Body of pancreas (tissue), 4 donors: Measurements from ENCODE around the gene GRAP2. TPM values are rescaled to one million over a fixed set of nuclear protein-coding genes. Genes with fewer than 3 reads are reported as not detected.
A peak's percentile ranks its signal among the peaks of the same experiment; 100 is the strongest.

ENCODE experiments used
- ATAC-seq: fragments of 150-250 bp; one replicate; pipeline ENCODE4 v1.9.1; 2016
- DNase-seq, 4 donors: peaks; one replicate each; pipeline ENCODE4 v3.0.0-alpha.2; 2019
- H3K27ac ChIP-seq, 4 donors: fragments of 200-600 bp; sonication (generic); 1 replicate in 3 of 4; 2 replicates in 1 of 4; pipeline versions ENCODE4 v1.5.1 to v1.6.1; 2016 to 2019; ENCODE audit warnings: mild to moderate bottlenecking in 1 of 4, mixed read lengths in 1 of 4, moderate library complexity in 1 of 4
- H3K27me3 ChIP-seq, 2 donors: fragments of 200-600 bp; sonication (generic); one replicate each; pipeline ENCODE4 v1.6.0; 2016; ENCODE audit warnings: mild to moderate bottlenecking in 1 of 2
- H3K36me3 ChIP-seq, 2 donors: fragments of 200-600 bp; sonication (generic); replicated peaks in 1 of 2; 2 replicates each; pipeline ENCODE4 v1.5.1; 2016; ENCODE audit warnings: low read depth in 2 of 2; ENCODE audit not compliant: insufficient read depth in 1 of 2
- H3K4me1 ChIP-seq: fragments of 200-600 bp; sonication (generic); one replicate; pipeline ENCODE4 v1.6.0; 2016
- H3K4me3 ChIP-seq, 2 donors: fragments of 200-600 bp; sonication (generic); 1 replicate in 1 of 2; 2 replicates in 1 of 2; pipeline ENCODE4 v1.5.1; 2016 to 2019
- H3K9me3 ChIP-seq, 3 donors: fragments of 200-600 bp; sonication (generic); 1 replicate in 2 of 3; 2 replicates in 1 of 3; pipeline ENCODE4 v1.5.1; 2016
- POLR2A ChIP-seq, 3 donors: fragments of 450-650 bp; IDR thresholded peaks; one replicate each; pipeline ENCODE4 v1.6.1; 2016; ENCODE audit warnings: antibody characterized with exemption in 3 of 3, mild to moderate bottlenecking in 2 of 3
- WGBS, 2 donors: methylation state at CpG; one replicate each; pipeline ENCODE4 v1.1.5; 2017; 5-methylcytosine and 5-hydroxymethylcytosine counted together
- intact Hi-C: fragments of 100-400 bp; cut with DNase I; formaldehyde crosslinking; loops from one replicate; pipeline ENCODE4 v1.15.1; 2023
- total RNA-seq, 2 donors: library from RNA; depleted of rRNA; stranded (reverse); fragments of >200 nt; gene quantifications; one replicate each; pipeline ENCODE4 v1.1.0, GENCODE V29; 2016
- TF ChIP-seq, protein P1 (sequence below), 7 experiments: fragments of 450-650 bp in 4 of 7; fragments of 200-600 bp in 3 of 7; sonication (generic) in 3 of 7; IDR thresholded peaks; one replicate each; pipeline ENCODE4 v1.5.1; 2016 to 2019; ENCODE audit warnings: antibody characterized with exemption in 7 of 7

GRAP2 gene
- total RNA-seq, 2 donors from 2014 or later: 0.78 to 0.99 TPM

- Histone ChIP-seq H3K27me3 (no peaks in the 10 kb centered on the region), H3K4me1 (peaks cover 4% of the 10 kb centered on the region), H3K9me3 (no peaks in the 10 kb centered on the region), H3K4me3 (no peak overlapping the region), H3K36me3 (no peaks in the 10 kb centered on the region), H3K27ac (no peak overlapping the region)
- WGBS, 2 donors: 54 to 59% methylated on average over 5 of the region's 5 CpGs
- DNase-seq (no peak), ATAC-seq (no peak)
- intact Hi-C loops: no loop called here
- TF ChIP-seq POLR2A (IDR thresholded peaks at IDR 0.05): no peak
- TF ChIP-seq, protein P1, sequence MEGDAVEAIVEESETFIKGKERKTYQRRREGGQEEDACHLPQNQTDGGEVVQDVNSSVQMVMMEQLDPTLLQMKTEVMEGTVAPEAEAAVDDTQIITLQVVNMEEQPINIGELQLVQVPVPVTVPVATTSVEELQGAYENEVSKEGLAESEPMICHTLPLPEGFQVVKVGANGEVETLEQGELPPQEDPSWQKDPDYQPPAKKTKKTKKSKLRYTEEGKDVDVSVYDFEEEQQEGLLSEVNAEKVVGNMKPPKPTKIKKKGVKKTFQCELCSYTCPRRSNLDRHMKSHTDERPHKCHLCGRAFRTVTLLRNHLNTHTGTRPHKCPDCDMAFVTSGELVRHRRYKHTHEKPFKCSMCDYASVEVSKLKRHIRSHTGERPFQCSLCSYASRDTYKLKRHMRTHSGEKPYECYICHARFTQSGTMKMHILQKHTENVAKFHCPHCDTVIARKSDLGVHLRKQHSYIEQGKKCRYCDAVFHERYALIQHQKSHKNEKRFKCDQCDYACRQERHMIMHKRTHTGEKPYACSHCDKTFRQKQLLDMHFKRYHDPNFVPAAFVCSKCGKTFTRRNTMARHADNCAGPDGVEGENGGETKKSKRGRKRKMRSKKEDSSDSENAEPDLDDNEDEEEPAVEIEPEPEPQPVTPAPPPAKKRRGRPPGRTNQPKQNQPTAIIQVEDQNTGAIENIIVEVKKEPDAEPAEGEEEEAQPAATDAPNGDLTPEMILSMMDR (IDR thresholded peaks at IDR 0.05): no peak
These were observed 73.2 kb downstream of the GRAP2 start for GRCh38 chr22:39974065-39974464.

- WGBS, 2 donors: 68 to 74% methylated on average over 6 of the region's 6 CpGs
- no peaks in the 10 kb centered on the region for H3K27me3 ChIP-seq
- intact Hi-C loops: no loop called here
These were observed 78.2 kb downstream of the GRAP2 start for GRCh38 chr22:39979048-39979447.

DNA sequence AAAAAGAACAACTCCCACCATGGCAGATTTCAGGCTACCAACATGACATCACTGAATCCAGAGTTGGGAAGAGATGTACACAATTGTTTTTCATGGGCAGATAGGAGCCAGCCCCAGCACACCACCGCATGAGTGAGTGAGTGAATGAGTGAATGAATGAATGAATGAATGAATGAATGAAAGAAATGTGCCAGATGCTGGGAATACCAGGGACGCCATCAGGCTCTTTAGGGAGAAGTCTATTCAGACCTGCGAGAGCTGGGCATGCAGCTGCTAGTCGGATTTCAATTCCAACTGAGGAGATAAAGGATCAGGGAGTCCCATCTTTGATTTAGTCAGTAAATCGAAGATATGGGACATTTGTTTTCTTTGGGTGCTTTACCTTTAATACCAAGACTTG lies 78.6 kb downstream of the GRAP2 start:
- no peak for TF ChIP-seq POLR2A (IDR thresholded peaks at IDR 0.05)
- TF ChIP-seq, protein P1 (IDR thresholded peaks at IDR 0.05): no peak
- no peaks in the 10 kb centered on the region for H3K36me3 ChIP-seq
- 81 to 88% methylated on average over 5 of the region's 5 CpGs for WGBS, 2 donors
- no peaks in the 10 kb centered on the region for H3K4me1 ChIP-seq
- no peak for DNase-seq
- no peaks in the 10 kb centered on the region for H3K9me3 ChIP-seq
- no peak overlapping the region for H3K4me3 ChIP-seq
- no peaks in the 10 kb centered on the region for H3K27me3 ChIP-seq
- ATAC-seq: no peak
- intact Hi-C loops: no loop called here
- H3K27ac ChIP-seq: no peak overlapping the region

More at GRCh38 chr22:39979048-39979447, 78.2 kb downstream of the GRAP2 start:
- DNase-seq: no peak
- no peaks in the 10 kb centered on the region for H3K9me3 ChIP-seq
- no peaks in the 10 kb centered on the region for H3K4me1 ChIP-seq
- no peak overlapping the region for H3K4me3 ChIP-seq
- TF ChIP-seq POLR2A (IDR thresholded peaks at IDR 0.05): no peak
- TF ChIP-seq, protein P1 (IDR thresholded peaks at IDR 0.05): no peak
- no peaks in the 10 kb centered on the region for H3K36me3 ChIP-seq
- no peak overlapping the region for H3K27ac ChIP-seq
- ATAC-seq: no peak

GRCh38 chr22:39980596-39980995 lies 79.7 kb downstream of the GRAP2 start:
- H3K27ac ChIP-seq: no peak overlapping the region
- no peak overlapping the region for H3K4me3 ChIP-seq
- DNase-seq (no peak), ATAC-seq (peak; percentile 12)
- H3K9me3 ChIP-seq: no peaks in the 10 kb centered on the region
- TF ChIP-seq, protein P1 (IDR thresholded peaks at IDR 0.05): no peak
- TF ChIP-seq POLR2A (IDR thresholded peaks at IDR 0.05): no peak
- no peaks in the 10 kb centered on the region for H3K4me1 ChIP-seq
- no peaks in the 10 kb centered on the region for H3K36me3 ChIP-seq
- intact Hi-C loops: no loop called here
- H3K27me3 ChIP-seq: no peaks in the 10 kb centered on the region
- 77 to 83% methylated on average over 6 of the region's 6 CpGs for WGBS, 2 donors

- no peaks in the 10 kb centered on the region for H3K27me3 ChIP-seq
- no peaks in the 10 kb centered on the region for H3K9me3 ChIP-seq
- no peaks in the 10 kb centered on the region for H3K4me1 ChIP-seq
- ATAC-seq: no peak
- no peak overlapping the region for H3K27ac ChIP-seq
- intact Hi-C loops: no loop called here
- WGBS, 2 donors: 92 to 93% methylated on average over 4 of the region's 4 CpGs
- DNase-seq: no peak
- no peaks in the 10 kb centered on the region for H3K36me3 ChIP-seq
- no peak overlapping the region for H3K4me3 ChIP-seq
- TF ChIP-seq POLR2A (IDR thresholded peaks at IDR 0.05): no peak
- TF ChIP-seq, protein P1 (IDR thresholded peaks at IDR 0.05): no peak
These were observed 82.5 kb downstream of the GRAP2 start for GRCh38 chr22:39983346-39983745.
